Measurements from ENCODE around the gene SRXN1. TPM values are rescaled to one million over a fixed set of nuclear protein-coding genes. Genes with fewer than 3 reads are reported as not detected.
"Not testable (repeated sequence)": the region's sequence is repeated elsewhere in the genome, so short reads cannot be mapped to it uniquely, and the experiment has no call there.

The SRXN1 gene
- total RNA-seq, 6 donors from 2014 or later: 10.5 to 58.2 (median 32.7) TPM

DNA sequence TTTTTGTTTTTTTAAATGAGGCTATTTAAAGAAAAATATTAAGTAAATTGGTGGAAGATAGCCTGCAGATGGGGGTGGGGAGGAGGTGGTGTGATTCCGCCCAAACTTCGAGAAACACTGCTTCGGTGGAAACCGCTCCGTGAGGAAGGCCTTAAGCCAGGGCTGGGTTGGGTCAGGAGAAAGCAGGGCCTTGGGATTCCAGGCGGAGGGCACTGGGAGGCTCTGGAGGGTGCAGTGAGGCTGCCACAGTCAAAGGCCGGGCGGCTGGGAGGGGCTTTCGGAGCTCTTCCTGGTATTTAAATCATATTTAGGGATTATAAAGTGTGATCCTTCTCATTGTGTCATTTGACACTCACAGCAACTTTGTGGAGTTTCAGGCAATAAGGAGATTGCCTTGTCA lies 44.8 kb upstream of the SRXN1 start:
- TF ChIP-seq POLR2A (IDR thresholded peaks at IDR 0.05) (no peak), POLR2AphosphoS5 (IDR thresholded peaks at IDR 0.05) (no peak), EP300 (IDR thresholded peaks at IDR 0.05) (no peak)
- TF ChIP-seq, protein P1, sequence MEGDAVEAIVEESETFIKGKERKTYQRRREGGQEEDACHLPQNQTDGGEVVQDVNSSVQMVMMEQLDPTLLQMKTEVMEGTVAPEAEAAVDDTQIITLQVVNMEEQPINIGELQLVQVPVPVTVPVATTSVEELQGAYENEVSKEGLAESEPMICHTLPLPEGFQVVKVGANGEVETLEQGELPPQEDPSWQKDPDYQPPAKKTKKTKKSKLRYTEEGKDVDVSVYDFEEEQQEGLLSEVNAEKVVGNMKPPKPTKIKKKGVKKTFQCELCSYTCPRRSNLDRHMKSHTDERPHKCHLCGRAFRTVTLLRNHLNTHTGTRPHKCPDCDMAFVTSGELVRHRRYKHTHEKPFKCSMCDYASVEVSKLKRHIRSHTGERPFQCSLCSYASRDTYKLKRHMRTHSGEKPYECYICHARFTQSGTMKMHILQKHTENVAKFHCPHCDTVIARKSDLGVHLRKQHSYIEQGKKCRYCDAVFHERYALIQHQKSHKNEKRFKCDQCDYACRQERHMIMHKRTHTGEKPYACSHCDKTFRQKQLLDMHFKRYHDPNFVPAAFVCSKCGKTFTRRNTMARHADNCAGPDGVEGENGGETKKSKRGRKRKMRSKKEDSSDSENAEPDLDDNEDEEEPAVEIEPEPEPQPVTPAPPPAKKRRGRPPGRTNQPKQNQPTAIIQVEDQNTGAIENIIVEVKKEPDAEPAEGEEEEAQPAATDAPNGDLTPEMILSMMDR (IDR thresholded peaks at IDR 0.05): no peak
- no peak overlapping the region for H3K27ac ChIP-seq
- no peak for ATAC-seq (ENCODE audit: low FRiP score in 2 of 2)
- H3K27me3 ChIP-seq: no peaks in the 10 kb centered on the region
- no peaks in the 10 kb centered on the region for H3K4me1 ChIP-seq
- no peak overlapping the region for H3K4me3 ChIP-seq
- DNase-seq: no peak
- 67 to 76% methylated on average over 9 of the region's 9 CpGs for WGBS, 2 donors
- no peaks in the 10 kb centered on the region for H3K9me3 ChIP-seq
- no peaks in the 10 kb centered on the region for H3K36me3 ChIP-seq

DNA sequence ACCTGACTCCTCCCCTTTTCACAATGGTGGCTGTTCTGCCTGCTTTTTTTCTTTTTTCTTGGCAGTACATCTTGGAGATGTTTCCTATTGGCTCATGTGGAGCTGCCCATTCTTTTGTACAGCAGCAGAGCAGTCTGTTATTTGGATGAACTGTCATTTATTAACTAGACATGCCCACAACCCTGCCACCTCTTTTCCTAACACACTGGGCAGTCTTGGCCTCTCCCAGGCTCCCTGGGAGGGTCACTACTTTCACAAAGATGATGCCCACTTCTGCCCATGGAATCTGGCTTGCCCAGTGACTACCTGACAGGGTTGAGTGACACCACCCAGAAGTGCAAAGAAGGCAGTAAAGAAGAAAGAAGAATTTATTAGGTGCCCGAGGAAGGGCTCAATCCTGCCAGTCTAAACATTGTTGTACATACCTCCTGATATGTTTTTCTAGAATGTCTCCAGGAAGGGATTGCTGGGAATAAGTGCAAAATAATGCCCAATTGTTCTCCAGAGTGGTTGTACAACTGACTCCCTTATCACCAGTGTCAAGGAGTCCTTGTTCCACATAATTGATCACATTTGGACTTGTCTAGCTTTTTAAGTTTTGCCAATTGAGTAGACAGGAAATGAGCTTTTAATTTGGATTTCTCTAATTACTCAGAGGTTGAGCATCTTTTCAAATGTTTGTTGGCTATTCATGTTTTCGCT lies 42.3 kb upstream of the SRXN1 start:
- H3K27me3 ChIP-seq: no peaks in the 10 kb centered on the region
- H3K4me3 ChIP-seq: no peak overlapping the region
- no peak for DNase-seq
- TF ChIP-seq POLR2A (IDR thresholded peaks at IDR 0.05) (no peak), EP300 (IDR thresholded peaks at IDR 0.05) (no peak), POLR2AphosphoS5 (IDR thresholded peaks at IDR 0.05) (no peak)
- TF ChIP-seq, protein P1 (IDR thresholded peaks at IDR 0.05): no peak
- H3K27ac ChIP-seq: no peak overlapping the region
- 41 to 60% methylated on average over 2 of the region's 2 CpGs for WGBS, 2 donors
- H3K36me3 ChIP-seq: no peaks in the 10 kb centered on the region
- H3K4me1 ChIP-seq: no peaks in the 10 kb centered on the region
- H3K9me3 ChIP-seq: no peaks in the 10 kb centered on the region
- no peak for ATAC-seq (ENCODE audit: low FRiP score in 2 of 2)

DNA sequence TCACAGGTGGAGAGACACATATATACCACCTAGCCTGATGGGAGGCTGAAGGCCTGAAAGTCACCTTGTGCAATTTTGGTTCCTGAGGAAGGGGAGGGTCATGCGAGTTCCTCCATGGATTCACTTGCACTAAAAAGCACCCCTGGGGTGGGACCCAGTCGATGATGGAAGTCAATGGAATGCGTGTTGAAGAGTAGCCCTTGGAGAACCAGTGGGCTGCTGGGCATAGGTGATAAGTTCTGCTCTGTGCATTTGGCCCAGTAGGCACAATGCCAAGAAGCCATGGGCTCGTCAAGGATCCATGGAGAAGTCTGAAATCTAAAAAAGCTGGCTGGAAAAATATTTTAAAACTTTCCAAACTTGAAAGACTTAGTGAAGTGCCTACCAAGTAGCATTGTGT lies 41.5 kb upstream of the SRXN1 start:
- no peak overlapping the region for H3K27ac ChIP-seq
- H3K27me3 ChIP-seq: no peaks in the 10 kb centered on the region
- H3K4me3 ChIP-seq: no peak overlapping the region
- WGBS, 2 donors: 64 to 70% methylated on average over 3 to 4 of the region's 4 CpGs
- no peaks in the 10 kb centered on the region for H3K4me1 ChIP-seq
- DNase-seq (no peak), ATAC-seq (ENCODE audit: low FRiP score in 2 of 2) (no peak)
- no peak for TF ChIP-seq EP300 (IDR thresholded peaks at IDR 0.05)
- TF ChIP-seq, protein P1 (IDR thresholded peaks at IDR 0.05): no peak
- no peak for TF ChIP-seq POLR2A (IDR thresholded peaks at IDR 0.05)
- TF ChIP-seq POLR2AphosphoS5 (IDR thresholded peaks at IDR 0.05): no peak
- no peaks in the 10 kb centered on the region for H3K9me3 ChIP-seq
- H3K36me3 ChIP-seq: no peaks in the 10 kb centered on the region

DNA sequence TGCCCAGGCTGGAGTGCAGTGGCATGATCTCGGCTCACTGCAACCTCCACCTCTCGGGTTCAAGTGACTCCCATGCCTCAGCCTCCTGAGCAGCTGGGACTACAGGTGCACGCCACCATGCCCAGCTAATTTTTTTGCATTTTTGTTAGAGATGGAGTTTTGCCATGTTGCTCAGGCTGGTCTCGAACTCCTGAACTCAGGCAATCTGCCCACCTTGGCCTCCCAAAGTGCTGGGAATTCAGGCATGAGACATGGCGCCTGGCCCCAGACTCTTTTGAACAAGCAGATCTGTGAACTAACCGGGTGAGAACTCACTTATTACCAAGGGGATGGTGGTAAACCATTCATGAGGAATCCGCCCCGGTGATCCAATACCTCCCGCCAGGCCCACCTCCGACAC lies 40.8 kb upstream of the SRXN1 start:
- H3K4me1 ChIP-seq; H3K36me3 ChIP-seq; H3K4me3 ChIP-seq; ATAC-seq (ENCODE audit: low FRiP score in 2 of 2); H3K9me3 ChIP-seq; DNase-seq; H3K27ac ChIP-seq; H3K27me3 ChIP-seq: not testable (repeated sequence)
- 84 to 95% methylated on average over 6 to 10 of the region's 10 CpGs for WGBS, 2 donors

DNA sequence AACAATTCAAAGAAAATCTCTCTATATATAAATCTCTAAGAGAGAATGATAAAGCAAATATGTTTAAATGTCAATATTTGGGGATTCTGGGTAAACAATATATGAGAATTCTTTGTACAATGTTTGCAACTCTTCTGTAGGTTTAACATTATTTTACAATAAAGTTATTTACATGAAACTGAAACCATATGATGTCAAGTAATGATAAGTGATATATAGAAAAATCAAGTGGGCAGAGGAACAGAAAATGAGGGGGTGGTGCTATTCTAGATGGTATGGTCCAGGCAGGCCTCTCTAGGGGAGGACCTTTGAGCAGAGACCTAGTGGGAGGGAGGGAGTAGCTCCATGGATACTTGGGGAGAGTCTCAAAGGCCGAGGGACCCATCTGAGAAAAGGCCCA lies 39.0 kb upstream of the SRXN1 start:
- Histone ChIP-seq H3K27me3 (no peaks in the 10 kb centered on the region), H3K27ac (no peak overlapping the region), H3K4me1 (no peaks in the 10 kb centered on the region), H3K4me3 (no peak overlapping the region), H3K36me3 (no peaks in the 10 kb centered on the region), H3K9me3 (no peaks in the 10 kb centered on the region)
- no peak for TF ChIP-seq POLR2AphosphoS5 (IDR thresholded peaks at IDR 0.05)
- TF ChIP-seq, protein P1 (IDR thresholded peaks at IDR 0.05): no peak
- no peak for TF ChIP-seq EP300 (IDR thresholded peaks at IDR 0.05)
- TF ChIP-seq POLR2A (IDR thresholded peaks at IDR 0.05): no peak
- WGBS, 2 donors: 69% methylated on average over 1 of the region's 1 CpG
- ATAC-seq (ENCODE audit: low FRiP score in 2 of 2) (no peak), DNase-seq (no peak)
